Osteocyte (in vitro differentiated cells): ENCODE data around the gene PCDHA12. TPM values are rescaled to one million over a fixed set of nuclear protein-coding genes. Genes with fewer than 3 reads are reported as not detected.

Experiments
- DNase-seq: peaks from one replicate; pipeline ENCODE4 v3.0.0; 2021; ENCODE audit warnings: mixed read lengths; ENCODE audit not compliant: unreplicated experiment; ENCODE audit errors: extremely low spot score
- H3K27ac Mint-ChIP-seq: one replicate; pipeline ENCODE4 v1.8.0; 2021; ENCODE audit warnings: mild to moderate bottlenecking, mixed read lengths; ENCODE audit not compliant: unreplicated experiment
- H3K27me3 Mint-ChIP-seq: one replicate; pipeline ENCODE4 v1.8.0; 2021; ENCODE audit warnings: mixed read lengths; ENCODE audit not compliant: unreplicated experiment
- H3K36me3 Mint-ChIP-seq: one replicate; pipeline ENCODE4 v1.8.0; 2021; ENCODE audit warnings: mixed read lengths; ENCODE audit not compliant: unreplicated experiment
- H3K4me1 Mint-ChIP-seq: one replicate; pipeline ENCODE4 v1.8.0; 2021; ENCODE audit warnings: mixed read lengths; ENCODE audit not compliant: unreplicated experiment
- H3K4me3 Mint-ChIP-seq: one replicate; pipeline ENCODE4 v1.8.0; 2021; ENCODE audit warnings: mild to moderate bottlenecking, moderate library complexity, mixed read lengths; ENCODE audit not compliant: unreplicated experiment
- H3K9me3 Mint-ChIP-seq: one replicate; pipeline ENCODE4 v1.8.0; 2021; ENCODE audit warnings: mixed read lengths; ENCODE audit not compliant: unreplicated experiment
- total RNA-seq: library from RNA; stranded (reverse); gene quantifications from 2 replicates; pipeline ENCODE4 v1.2.1, GENCODE V29; 2021
- TF ChIP-seq, protein P1 (sequence below): fragments of 200-600 bp; sonication (generic); IDR thresholded peaks from 2 replicates; pipeline ENCODE4 v1.5.0; 2021; ENCODE audit warnings: antibody characterized with exemption, mild to moderate bottlenecking, moderate library complexity

PCDHA12 gene
- total RNA-seq, 1 donor from 2014 or later = 9.1 TPM

DNA sequence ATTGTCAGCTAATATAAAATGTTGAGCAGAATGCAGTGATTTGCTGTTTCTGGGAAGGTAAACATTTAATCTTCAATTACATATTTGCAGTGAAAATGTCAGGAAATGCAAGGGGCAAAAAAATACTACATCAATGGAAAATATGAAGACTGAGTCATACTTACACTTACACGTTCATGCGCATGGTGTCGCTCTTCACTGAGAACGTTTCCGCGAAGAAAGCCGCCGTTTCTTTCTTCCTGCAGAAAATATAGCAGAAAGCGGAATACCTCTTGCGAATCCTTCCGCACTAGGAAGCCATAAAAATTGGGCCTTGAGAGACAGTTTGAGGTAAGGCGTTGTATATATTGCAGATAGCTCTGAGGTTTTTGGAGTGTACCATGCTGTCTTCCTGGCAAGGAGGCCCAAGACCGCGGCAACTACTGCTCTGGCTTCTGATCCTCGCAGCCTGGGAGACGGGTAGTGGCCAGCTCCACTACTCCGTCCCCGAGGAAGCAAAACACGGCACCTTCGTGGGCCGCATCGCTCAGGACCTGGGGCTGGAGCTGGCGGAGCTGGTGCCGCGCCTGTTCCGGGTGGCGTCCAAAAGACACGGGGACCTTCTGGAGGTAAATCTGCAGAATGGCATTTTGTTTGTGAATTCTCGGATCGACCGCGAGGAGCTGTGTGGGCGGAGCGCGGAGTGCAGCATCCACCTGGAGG is 6.9 kb downstream of the PCDHA12 start, which contains the start of gene PCDHA13:
TSS of gene PCDHA13 (plus strand) at position 236 of the 702 bp plus-strand sequence. CDS start at position 381, 145 bp downstream.
- Mint-ChIP-seq H3K27ac (no peak within 1 kb of the TSS), H3K4me3 (no peak within 1 kb of the TSS), H3K27me3 (no peaks in the 10 kb centered on the region), H3K4me1 (no peaks in the 10 kb centered on the region), H3K36me3 (peaks cover 26% of the 10 kb centered on the region), H3K9me3 (peaks cover 19% of the 10 kb centered on the region)
- DNase-seq = no peak
- TF ChIP-seq, protein P1, sequence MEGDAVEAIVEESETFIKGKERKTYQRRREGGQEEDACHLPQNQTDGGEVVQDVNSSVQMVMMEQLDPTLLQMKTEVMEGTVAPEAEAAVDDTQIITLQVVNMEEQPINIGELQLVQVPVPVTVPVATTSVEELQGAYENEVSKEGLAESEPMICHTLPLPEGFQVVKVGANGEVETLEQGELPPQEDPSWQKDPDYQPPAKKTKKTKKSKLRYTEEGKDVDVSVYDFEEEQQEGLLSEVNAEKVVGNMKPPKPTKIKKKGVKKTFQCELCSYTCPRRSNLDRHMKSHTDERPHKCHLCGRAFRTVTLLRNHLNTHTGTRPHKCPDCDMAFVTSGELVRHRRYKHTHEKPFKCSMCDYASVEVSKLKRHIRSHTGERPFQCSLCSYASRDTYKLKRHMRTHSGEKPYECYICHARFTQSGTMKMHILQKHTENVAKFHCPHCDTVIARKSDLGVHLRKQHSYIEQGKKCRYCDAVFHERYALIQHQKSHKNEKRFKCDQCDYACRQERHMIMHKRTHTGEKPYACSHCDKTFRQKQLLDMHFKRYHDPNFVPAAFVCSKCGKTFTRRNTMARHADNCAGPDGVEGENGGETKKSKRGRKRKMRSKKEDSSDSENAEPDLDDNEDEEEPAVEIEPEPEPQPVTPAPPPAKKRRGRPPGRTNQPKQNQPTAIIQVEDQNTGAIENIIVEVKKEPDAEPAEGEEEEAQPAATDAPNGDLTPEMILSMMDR = no peak

GRCh38 chr5:140882591-140882899 is 7.4 kb downstream of the PCDHA12 start:
- H3K27me3 Mint-ChIP-seq = no peaks in the 10 kb centered on the region
- H3K9me3 Mint-ChIP-seq = peaks cover 19% of the 10 kb centered on the region
- no peak for DNase-seq
- no peaks in the 10 kb centered on the region for H3K4me1 Mint-ChIP-seq
- H3K36me3 Mint-ChIP-seq = peaks cover 28% of the 10 kb centered on the region
- TF ChIP-seq, protein P1 = peak; percentile 15
- H3K4me3 Mint-ChIP-seq = no peak overlapping the region
- no peak overlapping the region for H3K27ac Mint-ChIP-seq

DNA sequence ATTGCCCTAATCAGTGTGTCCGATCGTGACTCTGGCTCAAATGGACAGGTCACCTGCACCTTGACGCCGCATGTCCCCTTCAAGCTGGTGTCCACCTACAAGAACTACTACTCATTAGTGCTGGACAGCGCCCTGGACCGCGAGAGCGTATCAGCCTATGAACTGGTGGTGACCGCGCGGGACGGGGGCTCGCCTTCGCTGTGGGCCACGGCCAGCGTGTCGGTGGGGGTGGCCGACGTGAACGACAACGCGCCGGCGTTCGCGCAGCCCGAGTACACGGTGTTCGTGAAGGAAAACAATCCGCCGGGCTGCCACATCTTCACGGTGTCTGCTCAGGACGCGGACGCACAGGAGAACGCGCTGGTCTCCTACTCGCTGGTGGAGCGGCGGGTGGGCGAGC is 8.3 kb downstream of the PCDHA12 start:
- no peaks in the 10 kb centered on the region for H3K4me1 Mint-ChIP-seq
- H3K36me3 Mint-ChIP-seq = peaks cover 28% of the 10 kb centered on the region
- no peak overlapping the region for H3K27ac Mint-ChIP-seq
- H3K9me3 Mint-ChIP-seq = peaks cover 19% of the 10 kb centered on the region
- TF ChIP-seq, protein P1 = no peak
- DNase-seq = no peak
- no peak overlapping the region for H3K4me3 Mint-ChIP-seq
- H3K27me3 Mint-ChIP-seq = no peaks in the 10 kb centered on the region

GRCh38 chr5:140883927-140884697 is 9.0 kb downstream of the PCDHA12 start:
- H3K27ac Mint-ChIP-seq = no peak overlapping the region
- TF ChIP-seq, protein P1 = no peak
- H3K9me3 Mint-ChIP-seq = peaks cover 19% of the 10 kb centered on the region
- H3K27me3 Mint-ChIP-seq = no peaks in the 10 kb centered on the region
- H3K4me3 Mint-ChIP-seq = no peak overlapping the region
- H3K36me3 Mint-ChIP-seq = peaks cover 28% of the 10 kb centered on the region
- DNase-seq = no peak
- H3K4me1 Mint-ChIP-seq = no peaks in the 10 kb centered on the region

DNA sequence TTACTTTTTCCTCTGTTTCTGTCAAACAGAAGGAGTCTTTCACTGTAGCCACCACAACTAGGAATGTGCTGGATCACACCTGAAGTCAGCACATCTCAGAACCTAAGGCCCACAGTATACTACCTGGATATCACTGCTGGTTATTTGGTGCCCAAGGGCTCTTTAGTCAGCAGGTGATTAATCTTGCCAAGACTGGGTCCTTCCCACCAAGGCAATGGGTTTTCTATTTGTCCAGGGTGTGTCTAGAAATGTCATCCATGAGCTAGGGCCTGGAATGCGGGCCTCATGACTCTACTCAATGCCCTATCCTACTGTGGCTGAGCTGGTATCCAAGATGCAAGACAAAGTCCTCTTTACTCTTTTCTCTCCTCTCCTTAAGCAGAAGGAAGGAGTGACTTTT is 41.2 kb downstream of the PCDHA12 start:
- TF ChIP-seq, protein P1 = no peak
- Mint-ChIP-seq H3K9me3 (peaks cover 13% of the 10 kb centered on the region), H3K27me3 (no peaks in the 10 kb centered on the region), H3K4me3 (no peak overlapping the region), H3K36me3 (peaks cover 3% of the 10 kb centered on the region), H3K27ac (no peak overlapping the region), H3K4me1 (no peaks in the 10 kb centered on the region)
- DNase-seq = no peak
